Tibial nerve (tissue), 4 donors: Measurements from ENCODE around the gene PRPF40B. TPM values are rescaled to one million over a fixed set of nuclear protein-coding genes. Genes with fewer than 3 reads are reported as not detected.

Experiments
- DNase-seq, 2 donors: peaks; one replicate each; pipeline ENCODE4 v3.0.0-alpha.2; 2019; ENCODE audit warnings: low spot score in 2 of 2
- H3K27ac ChIP-seq, 4 donors: fragments of 200-600 bp; sonication (generic) in 3 of 4; one replicate each; pipeline ENCODE4 v1.5.1; 2017 to 2019; ENCODE audit warnings: mild to moderate bottlenecking in 1 of 4
- H3K27me3 ChIP-seq, 2 donors: fragments of 200-600 bp; sonication (generic) in 1 of 2; one replicate each; pipeline versions ENCODE4 v1.5.1 to v1.6.0; 2017 to 2019
- H3K36me3 ChIP-seq, 3 donors: fragments of 200-600 bp; sonication (generic); one replicate each; pipeline ENCODE4 v1.5.1; 2018 to 2019
- H3K4me1 ChIP-seq, 4 donors: fragments of 200-600 bp; sonication (generic) in 3 of 4; one replicate each; pipeline ENCODE4 v1.5.1; 2017 to 2019
- H3K4me3 ChIP-seq, 4 donors: fragments of 200-600 bp; sonication (generic) in 3 of 4; one replicate each; pipeline ENCODE4 v1.5.1; 2017 to 2019; ENCODE audit warnings: mild to moderate bottlenecking in 1 of 4, moderate library complexity in 1 of 4
- H3K9me3 ChIP-seq, 4 donors: fragments of 200-600 bp; sonication (generic) in 3 of 4; one replicate each; pipeline ENCODE4 v1.5.1; 2017 to 2019
- EP300 ChIP-seq, 2 donors: sonication (generic); formaldehyde crosslinking; IDR thresholded peaks; one replicate each; pipeline ENCODE4 v1.6.1; 2017; ENCODE audit warnings: antibody characterized with exemption in 2 of 2, mild to moderate bottlenecking in 1 of 2
- POLR2A ChIP-seq, 2 donors: fragments of 450-650 bp; IDR thresholded peaks; one replicate each; pipeline ENCODE4 v1.6.1; 2017; ENCODE audit warnings: antibody characterized with exemption in 2 of 2, mild to moderate bottlenecking in 2 of 2, moderate library complexity in 2 of 2
- WGBS, 2 donors: methylation state at CpG; one replicate each; pipeline ENCODE4 v1.1.5; 2018; 5-methylcytosine and 5-hydroxymethylcytosine counted together
- total RNA-seq, 4 donors: library from RNA; depleted of rRNA; stranded (reverse); fragments of >200 nt; gene quantifications; one replicate each; pipeline ENCODE4 v1.1.0, GENCODE V29; 2016
- TF ChIP-seq, protein P1 (sequence below), 5 experiments: fragments of 200-600 bp in 3 of 5; fragments of 450-650 bp in 2 of 5; sonication (generic) in 3 of 5; IDR thresholded peaks; one replicate each; pipeline ENCODE4 v1.5.1; 2016 to 2019; ENCODE audit warnings: antibody characterized with exemption in 5 of 5, mild to moderate bottlenecking in 3 of 5, moderate library complexity in 2 of 5

PRPF40B gene
- total RNA-seq, 4 donors from 2014 or later: 18.1 to 36.0 (median 21.4) TPM

DNA sequence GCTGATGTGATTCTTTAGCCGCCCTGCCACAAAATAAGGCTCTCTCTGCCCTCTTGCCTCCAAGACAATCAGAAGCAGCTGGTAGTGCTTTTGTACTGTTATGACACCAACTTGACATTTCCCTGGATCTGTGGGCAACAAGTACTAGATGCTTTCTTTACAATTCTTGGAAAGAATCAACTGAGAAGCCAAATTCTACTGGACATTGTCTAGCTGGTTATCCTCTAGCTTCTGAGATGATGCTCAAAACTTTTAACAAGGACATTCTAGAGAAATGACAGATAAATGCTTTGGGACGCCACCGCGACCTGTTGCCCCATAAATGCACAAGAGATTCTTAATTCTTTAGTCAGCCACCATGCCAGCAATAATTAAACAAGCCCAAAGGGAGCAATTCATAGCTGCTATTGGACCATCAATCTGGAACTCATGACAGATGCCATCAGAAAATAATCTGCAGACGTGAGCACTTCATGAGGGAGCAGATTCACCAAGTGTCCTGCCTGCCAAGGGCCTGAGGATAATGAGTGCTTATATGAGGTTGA is 61.0 kb downstream of the PRPF40B start:
- peaks cover 0 to 64% (median 19%) of the 10 kb centered on the region in 4 donors for H3K4me1 ChIP-seq
- H3K27me3 ChIP-seq: no peaks in the 10 kb centered on the region
- H3K27ac ChIP-seq: peak overlapping the region in 3 of 4 donors; percentile 20 to 74 (median 25)
- H3K4me3 ChIP-seq: no peak overlapping the region
- no peaks in the 10 kb centered on the region for H3K36me3 ChIP-seq
- H3K9me3 ChIP-seq: no peaks in the 10 kb centered on the region
- 63 to 72% methylated on average over 5 of the region's 5 CpGs for WGBS, 2 donors
- no peak for DNase-seq
- TF ChIP-seq, protein P1, sequence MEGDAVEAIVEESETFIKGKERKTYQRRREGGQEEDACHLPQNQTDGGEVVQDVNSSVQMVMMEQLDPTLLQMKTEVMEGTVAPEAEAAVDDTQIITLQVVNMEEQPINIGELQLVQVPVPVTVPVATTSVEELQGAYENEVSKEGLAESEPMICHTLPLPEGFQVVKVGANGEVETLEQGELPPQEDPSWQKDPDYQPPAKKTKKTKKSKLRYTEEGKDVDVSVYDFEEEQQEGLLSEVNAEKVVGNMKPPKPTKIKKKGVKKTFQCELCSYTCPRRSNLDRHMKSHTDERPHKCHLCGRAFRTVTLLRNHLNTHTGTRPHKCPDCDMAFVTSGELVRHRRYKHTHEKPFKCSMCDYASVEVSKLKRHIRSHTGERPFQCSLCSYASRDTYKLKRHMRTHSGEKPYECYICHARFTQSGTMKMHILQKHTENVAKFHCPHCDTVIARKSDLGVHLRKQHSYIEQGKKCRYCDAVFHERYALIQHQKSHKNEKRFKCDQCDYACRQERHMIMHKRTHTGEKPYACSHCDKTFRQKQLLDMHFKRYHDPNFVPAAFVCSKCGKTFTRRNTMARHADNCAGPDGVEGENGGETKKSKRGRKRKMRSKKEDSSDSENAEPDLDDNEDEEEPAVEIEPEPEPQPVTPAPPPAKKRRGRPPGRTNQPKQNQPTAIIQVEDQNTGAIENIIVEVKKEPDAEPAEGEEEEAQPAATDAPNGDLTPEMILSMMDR (IDR thresholded peaks at IDR 0.05): no peak
- TF ChIP-seq EP300 (IDR thresholded peaks at IDR 0.05) (peak in 1 of 2 donors; percentile 6), POLR2A (IDR thresholded peaks at IDR 0.05) (no peak)

DNA sequence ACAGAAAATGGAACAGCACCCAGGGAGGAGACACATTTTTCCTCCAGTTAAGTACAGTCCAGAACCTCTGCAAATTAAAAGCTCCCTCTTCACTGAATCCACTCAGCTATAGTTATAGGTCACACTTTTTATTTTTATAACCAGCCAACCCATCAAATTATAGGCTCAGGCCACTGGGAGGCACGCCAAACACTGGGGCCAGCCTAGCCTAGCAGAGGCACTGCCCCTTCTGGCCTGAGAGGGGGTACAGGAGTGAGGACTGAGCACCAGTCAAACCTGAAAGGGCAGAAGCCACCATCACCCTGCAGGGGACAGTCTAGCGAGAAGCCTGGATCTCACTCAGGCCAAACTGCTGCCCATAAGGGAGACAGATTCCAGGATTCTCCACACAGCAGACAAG is 64.6 kb downstream of the PRPF40B start:
- TF ChIP-seq, protein P1 (IDR thresholded peaks at IDR 0.05): no peak
- TF ChIP-seq POLR2A (IDR thresholded peaks at IDR 0.05) (no peak), EP300 (IDR thresholded peaks at IDR 0.05) (no peak)
- 76 to 89% methylated on average over 2 of the region's 2 CpGs for WGBS, 2 donors
- Histone ChIP-seq H3K9me3 (no peaks in the 10 kb centered on the region), H3K4me1 (peaks cover 0 to 62% (median 21%) of the 10 kb centered on the region in 4 donors), H3K27ac (no peak overlapping the region), H3K27me3 (no peaks in the 10 kb centered on the region), H3K4me3 (no peak overlapping the region), H3K36me3 (no peaks in the 10 kb centered on the region)
- no peak for DNase-seq

DNA sequence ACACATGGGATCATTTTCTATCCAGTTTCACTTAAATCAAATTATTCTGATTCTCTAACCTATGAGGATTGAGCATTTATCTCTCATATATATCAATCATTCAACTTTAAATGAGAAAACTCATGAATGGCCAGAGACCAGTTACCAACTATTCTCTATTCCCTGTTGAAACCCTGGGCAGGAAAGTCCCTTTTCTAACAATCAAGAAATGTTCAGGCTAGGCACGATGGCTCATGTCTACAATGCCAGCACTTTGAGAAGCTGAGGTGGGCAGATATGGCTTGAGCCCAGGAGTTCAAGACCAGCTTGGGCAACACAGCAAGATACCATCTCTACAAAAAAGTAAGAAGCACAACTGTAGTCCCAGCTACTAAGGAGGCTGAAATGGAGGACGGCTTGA is 65.9 kb downstream of the PRPF40B start:
- no peak for TF ChIP-seq POLR2A (IDR thresholded peaks at IDR 0.05)
- TF ChIP-seq, protein P1 (IDR thresholded peaks at IDR 0.05): no peak
- no peak for TF ChIP-seq EP300 (IDR thresholded peaks at IDR 0.05)

DNA sequence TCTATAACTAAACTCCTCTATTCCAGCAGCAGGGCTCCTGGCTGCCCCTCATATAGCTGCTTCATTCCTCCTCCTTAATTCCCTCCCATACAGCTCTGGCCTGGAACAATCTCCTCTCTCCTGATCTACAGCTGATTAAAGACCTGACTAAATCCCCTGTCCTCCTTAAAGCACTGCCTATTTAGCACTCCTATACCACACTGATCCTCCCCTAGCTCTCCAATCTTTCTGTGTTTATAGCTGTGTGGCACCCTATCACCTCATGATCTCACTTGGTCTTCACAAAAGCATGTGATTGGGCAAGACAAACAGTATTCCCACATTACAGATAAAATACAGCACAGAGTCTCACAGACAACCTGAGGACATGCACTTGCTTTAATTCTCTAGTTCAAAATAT is 66.4 kb downstream of the PRPF40B start:
- Histone ChIP-seq H3K36me3 (no peaks in the 10 kb centered on the region), H3K4me1 (peaks cover 0 to 50% (median 4%) of the 10 kb centered on the region in 4 donors), H3K27me3 (no peaks in the 10 kb centered on the region), H3K4me3 (no peak overlapping the region), H3K9me3 (no peaks in the 10 kb centered on the region), H3K27ac (peak overlapping the region in 1 of 4 donors; percentile 43)
- DNase-seq: no peak
- TF ChIP-seq POLR2A (IDR thresholded peaks at IDR 0.05) (no peak), EP300 (IDR thresholded peaks at IDR 0.05) (no peak)

More for the DNA sequence above, 65.9 kb downstream of the PRPF40B start:
- 62 to 65% methylated on average over 2 of the region's 2 CpGs for WGBS, 2 donors
- no peaks in the 10 kb centered on the region for H3K27me3 ChIP-seq
- no peaks in the 10 kb centered on the region for H3K9me3 ChIP-seq
- peaks cover 0 to 54% (median 9%) of the 10 kb centered on the region in 4 donors for H3K4me1 ChIP-seq
- peak overlapping the region in 1 of 4 donors; percentile 43 for H3K27ac ChIP-seq
- no peaks in the 10 kb centered on the region for H3K36me3 ChIP-seq
- H3K4me3 ChIP-seq: no peak overlapping the region
- no peak for DNase-seq

DNA sequence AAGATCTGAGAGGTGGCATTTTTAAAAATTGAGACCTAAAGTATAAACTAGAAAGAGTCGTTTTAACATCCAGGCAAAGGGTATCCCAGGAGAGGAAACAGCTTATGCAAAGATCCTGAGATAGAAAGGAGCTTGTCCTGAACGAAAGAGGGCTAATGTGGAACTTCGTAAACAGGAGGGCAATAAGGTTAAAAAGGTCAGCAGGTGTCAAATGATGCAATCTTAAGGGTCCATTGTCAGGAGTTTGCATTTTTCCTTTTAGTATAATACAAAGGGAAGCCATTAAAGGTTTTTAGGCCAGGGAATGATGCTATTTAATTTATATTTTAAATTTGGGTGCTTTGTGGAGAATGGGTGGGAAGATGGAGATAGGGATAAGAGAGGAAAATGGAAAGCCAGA is 69.5 kb downstream of the PRPF40B start:
- WGBS, 2 donors: 53 to 60% methylated on average over 3 of the region's 3 CpGs
- TF ChIP-seq EP300 (IDR thresholded peaks at IDR 0.05) (no peak), POLR2A (IDR thresholded peaks at IDR 0.05) (no peak)
- TF ChIP-seq, protein P1 (IDR thresholded peaks at IDR 0.05): no peak
- DNase-seq: no peak

More for the DNA sequence above, 69.5 kb downstream of the PRPF40B start:
- no peak overlapping the region for H3K27ac ChIP-seq
- H3K4me1 ChIP-seq: peaks cover 0 to 56% (median 12%) of the 10 kb centered on the region in 4 donors
- no peaks in the 10 kb centered on the region for H3K36me3 ChIP-seq
- no peaks in the 10 kb centered on the region for H3K9me3 ChIP-seq
- H3K4me3 ChIP-seq: no peak overlapping the region
- H3K27me3 ChIP-seq: no peaks in the 10 kb centered on the region
